NCI-H526 (cell line): ENCODE data around the gene TECR.
"Not testable (repeated sequence)": the region's sequence is repeated elsewhere in the genome, so short reads cannot be mapped to it uniquely, and the experiment has no call there.

ENCODE experiments used
- DNase-seq, 2 experiments: peaks; one replicate each; lab custom pipeline; 2025; lab: John Stamatoyannopoulos, UW

TECR gene

GRCh38 chr19:14585187-14585586 is 55.8 kb downstream of the TECR start:
- not testable (repeated sequence) for DNase-seq

GRCh38 chr19:14589433-14589832 is 60.0 kb downstream of the TECR start:
- DNase-seq: not testable (repeated sequence)

GRCh38 chr19:14595558-14595957 is 66.2 kb downstream of the TECR start:
- no peak for DNase-seq

- DNase-seq: no peak
Measured at GRCh38 chr19:14599548-14600147, 70.3 kb downstream of the TECR start.

GRCh38 chr19:14603990-14604387 is 74.6 kb downstream of the TECR start:
- DNase-seq: no peak

GRCh38 chr19:14606627-14607026 is 77.2 kb downstream of the TECR start:
- no peak for DNase-seq

GRCh38 chr19:14611051-14611450 is 81.7 kb downstream of the TECR start:
- DNase-seq: no peak

GRCh38 chr19:14612242-14612641 is 82.8 kb downstream of the TECR start:
- not testable (repeated sequence) for DNase-seq

- DNase-seq: no peak
Measured at GRCh38 chr19:14612657-14613056, 83.3 kb downstream of the TECR start.

- DNase-seq: not testable (repeated sequence)
Measured at GRCh38 chr19:14613399-14614098, 84.2 kb downstream of the TECR start.

- DNase-seq: no peak
Measured at GRCh38 chr19:14614099-14614412, 84.7 kb downstream of the TECR start.
